Hepatocyte (in vitro differentiated cells): Measurements from ENCODE around the gene PMF1. TPM values are rescaled to one million over a fixed set of nuclear protein-coding genes. Genes with fewer than 3 reads are reported as not detected.

Experiments
- DNase-seq: peaks from one replicate; pipeline ENCODE4 v3.0.0-alpha.2; 2016; ENCODE audit warnings: low spot score
- H2AFZ ChIP-seq: fragments of 200-600 bp; sonication (generic); 2 replicates; pipeline ENCODE4 v1.6.0; 2016; ENCODE audit warnings: antibody characterized with exemption, mild to moderate bottlenecking
- H3K27ac ChIP-seq: fragments of 200-600 bp; sonication (generic); 2 replicates; pipeline ENCODE4 v1.5.1; 2016; ENCODE audit warnings: mild to moderate bottlenecking
- H3K27me3 ChIP-seq: fragments of 200-600 bp; sonication (generic); 2 replicates; pipeline ENCODE4 v1.6.1; 2016
- H3K36me3 ChIP-seq: fragments of 200-600 bp; sonication (generic); replicated peaks from 2 replicates; pipeline ENCODE4 v1.5.1; 2016; ENCODE audit warnings: low read depth; ENCODE audit not compliant: insufficient read depth
- H3K4me1 ChIP-seq: fragments of 200-600 bp; sonication (generic); 2 replicates; pipeline ENCODE4 v1.5.1; 2016; ENCODE audit warnings: mild to moderate bottlenecking, moderate library complexity; ENCODE audit not compliant: insufficient read depth
- H3K4me2 ChIP-seq: fragments of 200-600 bp; sonication (generic); 2 replicates; pipeline ENCODE4 v1.6.0; 2016
- H3K4me3 ChIP-seq: fragments of 200-600 bp; sonication (generic); 2 replicates; pipeline ENCODE4 v1.5.1; 2016; ENCODE audit warnings: mild to moderate bottlenecking
- H3K79me2 ChIP-seq: fragments of 200-600 bp; sonication (generic); 2 replicates; pipeline ENCODE4 v1.6.0; 2017; ENCODE audit warnings: mild to moderate bottlenecking
- H3K9me2 ChIP-seq: fragments of 200-600 bp; sonication (generic); replicated peaks from 2 replicates; pipeline ENCODE4 v1.6.0; 2017; ENCODE audit warnings: mild to moderate bottlenecking; ENCODE audit not compliant: insufficient read depth
- H3K9me3 ChIP-seq: fragments of 200-600 bp; sonication (generic); 2 replicates; pipeline ENCODE4 v1.5.1; 2016; ENCODE audit warnings: low read depth, mild to moderate bottlenecking
- H4K20me1 ChIP-seq: fragments of 200-600 bp; sonication (generic); 2 replicates; pipeline ENCODE4 v1.6.0; 2016; ENCODE audit warnings: mild to moderate bottlenecking; ENCODE audit not compliant: insufficient read depth, poor library complexity, severe bottlenecking
- EZH2 ChIP-seq: fragments of 200-600 bp; sonication (generic); IDR thresholded peaks from 2 replicates; pipeline ENCODE4 v1.6.1; 2016; ENCODE audit warnings: antibody characterized with exemption, mild to moderate bottlenecking, borderline replicate concordance
- EZH2phosphoT487 ChIP-seq: fragments of 200-600 bp; sonication (generic); IDR thresholded peaks from one replicate; pipeline ENCODE4 v1.6.1; 2018; ENCODE audit warnings: antibody characterized with exemption, mild to moderate bottlenecking, low read depth, moderate library complexity; ENCODE audit not compliant: unreplicated experiment, severe bottlenecking
- WGBS: methylation state at CpG from one replicate; pipeline ENCODE4 v1.1.6; 2016; ENCODE audit warnings: low lambda C conversion rate; ENCODE audit errors: missing lambda C conversion rate; 5-methylcytosine and 5-hydroxymethylcytosine counted together
- polyA plus RNA-seq: library from polyadenylated mRNA; unstranded; fragments of >200 nt; fragmentation: Nextera tagmentation; extraction: Ambion mirVana; gene quantifications from 2 replicates; pipeline ENCODE4 v1.2.1, GENCODE V29; 2016
- total RNA-seq: library from RNA; depleted of rRNA; stranded (reverse); fragments of >200 nt; gene quantifications from 2 replicates; pipeline ENCODE4 v1.2.3, GENCODE V29; 2014
- TF ChIP-seq, protein P1 (sequence below): fragments of 200-600 bp; sonication (generic); IDR thresholded peaks from 2 replicates; pipeline ENCODE4 v1.5.1; 2016; ENCODE audit warnings: antibody characterized with exemption, mild to moderate bottlenecking; ENCODE audit not compliant: poor library complexity

PMF1 gene
- total and polyA plus RNA-seq, 2 experiments from 2014 or later, result 60.7 to 77.1 TPM

- TF ChIP-seq EZH2phosphoT487, result no peak
- TF ChIP-seq EZH2, result no peak
- TF ChIP-seq, protein P1, sequence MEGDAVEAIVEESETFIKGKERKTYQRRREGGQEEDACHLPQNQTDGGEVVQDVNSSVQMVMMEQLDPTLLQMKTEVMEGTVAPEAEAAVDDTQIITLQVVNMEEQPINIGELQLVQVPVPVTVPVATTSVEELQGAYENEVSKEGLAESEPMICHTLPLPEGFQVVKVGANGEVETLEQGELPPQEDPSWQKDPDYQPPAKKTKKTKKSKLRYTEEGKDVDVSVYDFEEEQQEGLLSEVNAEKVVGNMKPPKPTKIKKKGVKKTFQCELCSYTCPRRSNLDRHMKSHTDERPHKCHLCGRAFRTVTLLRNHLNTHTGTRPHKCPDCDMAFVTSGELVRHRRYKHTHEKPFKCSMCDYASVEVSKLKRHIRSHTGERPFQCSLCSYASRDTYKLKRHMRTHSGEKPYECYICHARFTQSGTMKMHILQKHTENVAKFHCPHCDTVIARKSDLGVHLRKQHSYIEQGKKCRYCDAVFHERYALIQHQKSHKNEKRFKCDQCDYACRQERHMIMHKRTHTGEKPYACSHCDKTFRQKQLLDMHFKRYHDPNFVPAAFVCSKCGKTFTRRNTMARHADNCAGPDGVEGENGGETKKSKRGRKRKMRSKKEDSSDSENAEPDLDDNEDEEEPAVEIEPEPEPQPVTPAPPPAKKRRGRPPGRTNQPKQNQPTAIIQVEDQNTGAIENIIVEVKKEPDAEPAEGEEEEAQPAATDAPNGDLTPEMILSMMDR, result no peak
- 80% methylated on average over 16 of the region's 16 CpGs for WGBS
- H3K9me3 ChIP-seq, result no peaks in the 10 kb centered on the region
These were observed 34.1 kb downstream of the PMF1 start for GRCh38 chr1:156246781-156247459.

DNA sequence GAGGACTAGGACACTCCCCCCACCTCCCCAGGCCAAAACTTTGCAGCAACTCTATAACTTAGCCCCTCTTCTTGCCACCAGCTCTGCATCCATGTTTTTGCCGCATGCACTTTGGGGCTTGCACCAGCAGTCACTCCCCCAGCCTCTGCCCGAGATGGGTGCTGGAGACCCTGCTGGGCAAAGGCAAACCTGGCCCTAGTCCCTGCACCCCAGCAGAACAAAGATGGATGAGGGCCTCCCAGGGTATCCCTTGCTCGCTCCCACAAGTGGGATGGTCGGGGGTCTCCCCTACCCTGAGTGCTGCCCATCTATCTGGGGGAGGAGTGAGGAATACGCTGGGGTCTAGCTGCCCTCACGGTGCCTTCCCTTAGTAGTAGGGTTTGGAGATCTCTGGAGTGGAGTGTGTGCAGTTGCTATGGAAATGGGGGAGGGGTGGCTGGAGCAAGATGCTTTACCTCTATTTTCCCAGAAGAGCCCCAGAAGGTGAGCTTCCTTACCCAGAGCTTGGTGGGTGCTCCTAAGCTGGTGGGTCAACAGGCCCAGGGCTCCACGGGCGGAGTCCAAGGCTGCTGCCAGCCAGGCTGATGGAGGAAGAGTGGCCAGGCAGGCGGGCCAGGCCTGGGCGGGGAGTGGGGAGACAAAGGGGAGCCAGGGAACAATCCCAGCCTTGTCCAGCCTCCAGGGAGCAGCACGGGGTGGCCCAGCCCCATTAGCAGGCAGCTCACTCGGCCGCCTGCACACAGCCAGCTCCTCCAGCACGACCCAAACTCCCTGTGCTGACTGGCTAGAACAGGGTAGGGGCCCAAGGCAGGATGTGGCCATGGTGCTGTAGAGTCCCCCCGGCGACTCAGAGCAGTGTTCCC lies 34.9 kb downstream of the PMF1 start, which contains the start of gene PAQR6:
Gene PAQR6, minus strand, starts transcription at position 597 of the 863 bp plus-strand sequence. CDS start 1,325 bp downstream, outside the sequence.
- Histone ChIP-seq H3K9me3 (no peaks in the 10 kb centered on the region), H3K4me3 (no peak within 1 kb of the TSS), H3K36me3 (no peaks in the 10 kb centered on the region), H3K79me2 (no peaks in the 10 kb centered on the region), H3K4me2 (no peak within 1 kb of the TSS), H3K9me2 (no peaks in the 10 kb centered on the region), H3K27me3 (no peaks in the 10 kb centered on the region), H2AFZ (no peak within 1 kb of the TSS), H4K20me1 (no peaks in the 10 kb centered on the region), H3K27ac (no peak within 1 kb of the TSS), H3K4me1 (no peaks in the 10 kb centered on the region)
- TF ChIP-seq EZH2 (no peak), EZH2phosphoT487 (no peak)
- TF ChIP-seq, protein P1, result no peak
- DNase-seq, result no peak
- WGBS, result 84% methylated on average over 16 of the region's 16 CpGs

More at GRCh38 chr1:156246781-156247459, 34.1 kb downstream of the PMF1 start:
- no peaks in the 10 kb centered on the region for H3K79me2 ChIP-seq
- H3K36me3 ChIP-seq, result no peaks in the 10 kb centered on the region
- no peaks in the 10 kb centered on the region for H3K9me2 ChIP-seq
- H4K20me1 ChIP-seq, result no peaks in the 10 kb centered on the region
- H2AFZ ChIP-seq, result no peak overlapping the region
- H3K4me1 ChIP-seq, result no peaks in the 10 kb centered on the region
- no peak overlapping the region for H3K4me2 ChIP-seq
- no peak for DNase-seq
- no peaks in the 10 kb centered on the region for H3K27me3 ChIP-seq
- no peak overlapping the region for H3K27ac ChIP-seq
- H3K4me3 ChIP-seq, result no peak overlapping the region

GRCh38 chr1:156248323-156248683 lies 35.5 kb downstream of the PMF1 start:
- Histone ChIP-seq H3K27me3 (no peaks in the 10 kb centered on the region), H3K9me2 (no peaks in the 10 kb centered on the region), H3K4me2 (no peak overlapping the region), H3K4me3 (no peak overlapping the region), H3K4me1 (no peaks in the 10 kb centered on the region), H3K9me3 (no peaks in the 10 kb centered on the region), H3K36me3 (no peaks in the 10 kb centered on the region), H2AFZ (no peak overlapping the region), H3K79me2 (no peaks in the 10 kb centered on the region), H4K20me1 (no peaks in the 10 kb centered on the region), H3K27ac (no peak overlapping the region)
- no peak for DNase-seq
- 94% methylated on average over 4 of the region's 4 CpGs for WGBS
- TF ChIP-seq EZH2phosphoT487 (no peak), EZH2 (no peak)
- TF ChIP-seq, protein P1, result no peak
